HepG2 (cell line): ENCODE measurements around the gene SGMS1. TPM values are rescaled to one million over a fixed set of nuclear protein-coding genes. Genes with fewer than 3 reads are reported as not detected.

Experiments
- ATAC-seq: fragments of 200-7000 bp; cut with Tn5 transposase; 3 replicates; pipeline ENCODE4 v1.9.1; 2020; ENCODE audit warnings: mild to moderate bottlenecking, moderate library complexity
- BruUV-seq: library from RNA; stranded (reverse); fragments of 400-500 nt; replicated peaks from 2 replicates; lab custom pipeline; 2021; lab: Mats Ljungman, UMichigan
- CTCF ChIA-PET: fragments of 300-600 bp; formaldehyde crosslinking; extraction: SDS; loops from one replicate; lab custom pipeline; 2021; ENCODE audit warnings: low total read pairs, inconsistent platforms, low intra/inter-chr PET ratio; lab: Yijun Ruan, JAX
- POLR2A ChIA-PET: fragments of 350-600 bp; sonication (Branson Sonifier 250); formaldehyde crosslinking; loops from one replicate; lab custom pipeline; 2020; ENCODE audit warnings: antibody characterized with exemption, inconsistent platforms; lab: Yijun Ruan, JAX
- DNase-seq: peaks from one replicate; pipeline ENCODE4 v3.0.0-alpha.2; 2015; ENCODE audit warnings: low spot score
- FAIRE-seq: peaks from 3 replicates; lab custom pipeline; 2011; peaks lifted over from hg19 to GRCh38; lab: Jason Lieb, UNC
- H2AFZ ChIP-seq: one replicate; pipeline ENCODE4 v1.6.1; 2011; ENCODE audit warnings: low read length, inconsistent platforms
- H3K27ac ChIP-seq: fragments of 300-600 bp; 3 replicates; pipeline ENCODE4 v1.8.0; 2011; ENCODE audit warnings: mixed run types, mild to moderate bottlenecking, mixed read lengths, low read length, inconsistent platforms; ENCODE audit not compliant: insufficient read depth; ENCODE audit errors: extremely low read length
- H3K27me3 ChIP-seq, 2 experiments: fragments of 200-600 bp in 1 of 2; 2 replicates in 1 of 2; 3 replicates in 1 of 2; pipeline versions ENCODE4 v1.6.0 to v1.8.0; 2011; ENCODE audit warnings: low read length in 2 of 2, mild to moderate bottlenecking in 2 of 2, moderate library complexity in 2 of 2, inconsistent platforms in 1 of 2; ENCODE audit not compliant: insufficient read depth in 2 of 2, control insufficient read depth in 1 of 2
- H3K36me3 ChIP-seq, 2 experiments: fragments of 200-600 bp in 1 of 2; replicated peaks in 1 of 2; 2 replicates in 1 of 2; 3 replicates in 1 of 2; pipeline versions ENCODE4 v1.5.1 to v1.8.0; 2011; ENCODE audit warnings: low read length in 2 of 2, inconsistent platforms in 1 of 2; ENCODE audit not compliant: insufficient read depth in 2 of 2, control insufficient read depth in 1 of 2
- H3K4me1 ChIP-seq: 2 replicates; pipeline ENCODE4 v1.5.1; 2012; ENCODE audit warnings: low read length, inconsistent platforms; ENCODE audit not compliant: insufficient read depth
- H3K4me2 ChIP-seq: 2 replicates; pipeline ENCODE4 v1.6.0; 2011; ENCODE audit warnings: low read depth, low read length, inconsistent platforms
- H3K4me3 ChIP-seq, 3 experiments: fragments of 200-600 bp in 1 of 3; sonication (generic), shearing (Covaris generic) in 1 of 3; replicated peaks in 1 of 3; 2 replicates each; pipeline ENCODE4 v1.5.1; 2011 to 2016; ENCODE audit warnings: low read length in 3 of 3, inconsistent platforms in 2 of 3, low read depth in 2 of 3, mild to moderate bottlenecking in 2 of 3, control low read depth in 1 of 3, mixed read lengths in 1 of 3; ENCODE audit not compliant: insufficient read depth in 1 of 3
- H3K79me2 ChIP-seq: one replicate; pipeline ENCODE4 v1.6.1; 2011; ENCODE audit warnings: low read length, inconsistent platforms; ENCODE audit not compliant: insufficient read depth
- H3K9ac ChIP-seq: 2 replicates; pipeline ENCODE4 v1.6.0; 2011; ENCODE audit warnings: mild to moderate bottlenecking, low read depth, low read length, inconsistent platforms; ENCODE audit not compliant: insufficient read depth
- H3K9me3 ChIP-seq: 2 replicates; pipeline ENCODE4 v1.5.1; 2012; ENCODE audit warnings: mild to moderate bottlenecking, low read length
- H4K20me1 ChIP-seq: 2 replicates; pipeline ENCODE4 v1.6.0; 2011; ENCODE audit warnings: inconsistent platforms, mild to moderate bottlenecking, low read length, moderate library complexity; ENCODE audit not compliant: insufficient read depth
- HHEX ChIP-seq: IDR thresholded peaks from 2 replicates; pipeline ENCODE4 v1.6.1; 2016; ENCODE audit warnings: control low read depth
- HIVEP1 ChIP-seq: sonication (generic); formaldehyde crosslinking; IDR thresholded peaks from 2 replicates; pipeline ENCODE4 v1.4.0; 2020; ENCODE audit warnings: mild to moderate bottlenecking, missing genetic modification reagents
- KAT2B ChIP-seq: fragments of 150-350 bp; IDR thresholded peaks from 2 replicates; pipeline ENCODE4 v1.6.1; 2014; ENCODE audit warnings: low read depth, low read length, borderline replicate concordance
- PLSCR1 ChIP-seq: sonication (generic); formaldehyde crosslinking; IDR thresholded peaks from 2 replicates; pipeline ENCODE4 v1.5.0; 2020; ENCODE audit warnings: missing genetic modification reagents, mild to moderate bottlenecking, borderline replicate concordance
- PRDM10 ChIP-seq: sonication (generic); formaldehyde crosslinking; IDR thresholded peaks from 2 replicates; pipeline ENCODE4 v1.4.0; 2020; ENCODE audit warnings: low read depth, missing genetic modification reagents
- PRDM4 ChIP-seq: sonication (generic); formaldehyde crosslinking; IDR thresholded peaks from 2 replicates; pipeline ENCODE4 v1.9.0; 2021; ENCODE audit warnings: missing genetic modification reagents, borderline replicate concordance
- PRMT3 ChIP-seq: sonication (generic); formaldehyde crosslinking; IDR thresholded peaks from 2 replicates; pipeline ENCODE4 v1.8.1; 2022; ENCODE audit warnings: low read depth, mild to moderate bottlenecking, moderate library complexity, missing genetic modification reagents, borderline replicate concordance
- SAFB2 ChIP-seq: sonication (generic); formaldehyde crosslinking; IDR thresholded peaks from 2 replicates; pipeline ENCODE4 v1.5.1; 2020; ENCODE audit warnings: missing genetic modification reagents, low read depth, mild to moderate bottlenecking, borderline replicate concordance
- SP2 ChIP-seq: sonication (generic); formaldehyde crosslinking; IDR thresholded peaks from 2 replicates; pipeline ENCODE4 v1.5.1; 2020; ENCODE audit warnings: mild to moderate bottlenecking, missing genetic modification reagents
- ZNF281 ChIP-seq: sonication (generic); formaldehyde crosslinking; IDR thresholded peaks from 2 replicates; pipeline ENCODE4 v1.4.0; 2020; ENCODE audit warnings: missing genetic modification reagents, borderline replicate concordance
- ZNF605 ChIP-seq: sonication (generic); formaldehyde crosslinking; IDR thresholded peaks from 2 replicates; pipeline ENCODE4 v1.8.0; 2022; ENCODE audit warnings: mild to moderate bottlenecking, missing genetic modification reagents
- ZNF672 ChIP-seq: sonication (generic); formaldehyde crosslinking; IDR thresholded peaks from 2 replicates; pipeline ENCODE4 v1.8.1; 2022; ENCODE audit warnings: missing genetic modification reagents
- ZNF776 ChIP-seq: sonication (generic); formaldehyde crosslinking; IDR thresholded peaks from 2 replicates; pipeline ENCODE4 v1.4.0; 2020; ENCODE audit warnings: mild to moderate bottlenecking, missing genetic modification reagents
- ZNF792 ChIP-seq: IDR thresholded peaks from 2 replicates; pipeline ENCODE4 v1.6.1; 2016
- WGBS: methylation state at CpG from one replicate; pipeline ENCODE4 v1.1.6; 2017; ENCODE audit warnings: low lambda C conversion rate; 5-methylcytosine and 5-hydroxymethylcytosine counted together
- in situ Hi-C: cut with HindIII; loops from 2 replicates; pipeline ENCODE4 v1.10.0; 2017; ENCODE audit warnings: low pct_unique_long_range_greater_than_20kb; ENCODE audit not compliant: extremely low pct_ligation_motif_present
- intact Hi-C: fragments of 100-400 bp; cut with micrococcal nuclease; formaldehyde crosslinking; loops from one replicate; pipeline ENCODE4 v1.10.0; 2022; ENCODE audit not compliant: unreplicated experiment
- polyA plus RNA-seq, 8 experiments: library from polyadenylated mRNA; depleted of rRNA in 3 of 8; stranded (reverse) in 7 of 8; unstranded in 1 of 8; fragments of >200 nt; fragmentation: Illumina TruSeq in 4 of 8; extraction: Trizol in 4 of 8; gene quantifications; 2 replicates each; pipeline versions ENCODE4 v1.2.1 to v1.2.3, GENCODE V29; 2011 to 2016; ENCODE audit warnings: low read depth in 4 of 8, missing spikeins in 1 of 8, mixed read lengths in 1 of 8; ENCODE audit not compliant: insufficient read depth in 1 of 8
- total RNA-seq, 5 experiments: library from RNA; depleted of rRNA; stranded (reverse); fragments of >200 nt; fragmentation: Illumina TruSeq; extraction: Trizol; gene quantifications; 2 replicates each; pipeline ENCODE4 v1.2.3, GENCODE V29; 2016; ENCODE audit warnings: low read depth in 1 of 5

Gene SGMS1
- total and polyA plus RNA-seq, 2 of the 13 experiments (the other 11 are each of a cell fraction or from before 2014, with no cell fraction given): 6.5 to 15.1 TPM

- TF ChIP-seq SAFB2: no peak
- TF ChIP-seq ZNF776 (CRISPR knock-in tag): no peak
- no peak for TF ChIP-seq PRMT3
- no peak for TF ChIP-seq ZNF792 (CRISPR knock-in tag)
- TF ChIP-seq HHEX (CRISPR knock-in tag): no peak
- TF ChIP-seq HIVEP1 (CRISPR knock-in tag): no peak
- TF ChIP-seq ZNF605 (CRISPR knock-in tag): no peak
- no peak for TF ChIP-seq SP2 (CRISPR knock-in tag)
Measured at GRCh38 chr10:50423448-50423847, 200.3 kb downstream of the SGMS1 start (continued).

- ATAC-seq (no peak), FAIRE-seq (no peak), DNase-seq (no peak)
- no peaks in the 10 kb centered on the region for H3K9me3 ChIP-seq
- no peak overlapping the region for H3K4me3 ChIP-seq
- H3K4me2 ChIP-seq: no peak overlapping the region
- no peak overlapping the region for H3K9ac ChIP-seq
- H3K79me2 ChIP-seq: no peaks in the 10 kb centered on the region
- no peak overlapping the region for H3K27ac ChIP-seq
- 73% methylated on average over 4 of the region's 4 CpGs for WGBS
- H3K27me3 ChIP-seq: no peaks in the 10 kb centered on the region
- BruUV-seq: no TSS peak
- peaks cover 20% of the 10 kb centered on the region for H3K4me1 ChIP-seq
- POLR2A ChIA-PET: no interaction called here
- intact Hi-C loops (no loop called here), in situ Hi-C loops (no loop called here)
- no peak overlapping the region for H2AFZ ChIP-seq
- H3K36me3 ChIP-seq: no peaks in the 10 kb centered on the region
- CTCF ChIA-PET: no interaction called here
- no peaks in the 10 kb centered on the region for H4K20me1 ChIP-seq
- no peak for TF ChIP-seq ZNF281 (CRISPR knock-in tag)
- no peak for TF ChIP-seq PRDM4 (CRISPR knock-in tag)
- no peak for TF ChIP-seq PLSCR1 (CRISPR knock-in tag)
- no peak for TF ChIP-seq KAT2B
- TF ChIP-seq PRDM10: no peak
- TF ChIP-seq ZNF672 (CRISPR knock-in tag): no peak
Measured at GRCh38 chr10:50422259-50422658, 201.5 kb downstream of the SGMS1 start.
